ENCODE measurements around the gene KLHL3.

KLHL3 gene

GRCh38 chr5:137718611-137719010 is 17.3 kb downstream of the KLHL3 start:
- Histone ChIP-seq H3K27ac (ENCODE audit: low read length) (no peak overlapping the region), H3K4me3 (ENCODE audit: low read length) (no peak overlapping the region), H3K4me1 (ENCODE audit: control insufficient read depth, low read depth, low read length) (no peaks in the 10 kb centered on the region), H3K9ac (ENCODE audit: low read length) (no peak overlapping the region), H3K36me3 (ENCODE audit: control insufficient read depth, low read depth, low read length) (no peaks in the 10 kb centered on the region), H3K27me3 (ENCODE audit: control insufficient read depth, insufficient read depth, low read length) (no peaks in the 10 kb centered on the region), H3K9me3 (ENCODE audit: control insufficient read depth, low read depth, low read length) (no peaks in the 10 kb centered on the region)

- H3K27ac ChIP-seq (ENCODE audit: low read length), result no peak overlapping the region
- H3K9me3 ChIP-seq (ENCODE audit: control insufficient read depth, low read depth, low read length), result peaks cover 7% of the 10 kb centered on the region
- H3K27me3 ChIP-seq (ENCODE audit: control insufficient read depth, insufficient read depth, low read length), result no peaks in the 10 kb centered on the region
- no peak overlapping the region for H3K4me3 ChIP-seq (ENCODE audit: low read length)
- H3K36me3 ChIP-seq (ENCODE audit: control insufficient read depth, low read depth, low read length), result no peaks in the 10 kb centered on the region
- H3K4me1 ChIP-seq (ENCODE audit: control insufficient read depth, low read depth, low read length), result no peaks in the 10 kb centered on the region
- H3K9ac ChIP-seq (ENCODE audit: low read length), result no peak overlapping the region
Measured at GRCh38 chr5:137716337-137716736, 19.6 kb downstream of the KLHL3 start.

- Histone ChIP-seq H3K27me3 (ENCODE audit: control insufficient read depth, insufficient read depth, low read length) (no peaks in the 10 kb centered on the region), H3K36me3 (ENCODE audit: control insufficient read depth, low read depth, low read length) (no peaks in the 10 kb centered on the region), H3K27ac (ENCODE audit: low read length) (no peak overlapping the region), H3K9ac (ENCODE audit: low read length) (no peak overlapping the region), H3K9me3 (ENCODE audit: control insufficient read depth, low read depth, low read length) (peaks cover 7% of the 10 kb centered on the region), H3K4me1 (ENCODE audit: control insufficient read depth, low read depth, low read length) (no peaks in the 10 kb centered on the region), H3K4me3 (ENCODE audit: low read length) (no peak overlapping the region)
Measured at GRCh38 chr5:137715456-137715855, 20.4 kb downstream of the KLHL3 start.

- Histone ChIP-seq H3K36me3 (ENCODE audit: control insufficient read depth, low read depth, low read length) (no peaks in the 10 kb centered on the region), H3K9me3 (ENCODE audit: control insufficient read depth, low read depth, low read length) (peaks cover 7% of the 10 kb centered on the region), H3K4me1 (ENCODE audit: control insufficient read depth, low read depth, low read length) (no peaks in the 10 kb centered on the region), H3K27ac (ENCODE audit: low read length) (no peak overlapping the region), H3K27me3 (ENCODE audit: control insufficient read depth, insufficient read depth, low read length) (no peaks in the 10 kb centered on the region), H3K4me3 (ENCODE audit: low read length) (no peak overlapping the region), H3K9ac (ENCODE audit: low read length) (no peak overlapping the region)
Measured at GRCh38 chr5:137714946-137715345, 20.9 kb downstream of the KLHL3 start.

GRCh38 chr5:137714494-137714893 is 21.4 kb downstream of the KLHL3 start:
- peaks cover 7% of the 10 kb centered on the region for H3K9me3 ChIP-seq (ENCODE audit: control insufficient read depth, low read depth, low read length)
- H3K9ac ChIP-seq (ENCODE audit: low read length), result no peak overlapping the region
- H3K27ac ChIP-seq (ENCODE audit: low read length), result no peak overlapping the region
- H3K36me3 ChIP-seq (ENCODE audit: control insufficient read depth, low read depth, low read length), result no peaks in the 10 kb centered on the region
- no peak overlapping the region for H3K4me3 ChIP-seq (ENCODE audit: low read length)
- no peaks in the 10 kb centered on the region for H3K27me3 ChIP-seq (ENCODE audit: control insufficient read depth, insufficient read depth, low read length)
- no peaks in the 10 kb centered on the region for H3K4me1 ChIP-seq (ENCODE audit: control insufficient read depth, low read depth, low read length)

GRCh38 chr5:137712139-137712667 is 23.7 kb downstream of the KLHL3 start:
- Histone ChIP-seq H3K27me3 (ENCODE audit: control insufficient read depth, insufficient read depth, low read length) (no peaks in the 10 kb centered on the region), H3K4me1 (ENCODE audit: control insufficient read depth, low read depth, low read length) (no peaks in the 10 kb centered on the region), H3K36me3 (ENCODE audit: control insufficient read depth, low read depth, low read length) (no peaks in the 10 kb centered on the region), H3K27ac (ENCODE audit: low read length) (no peak overlapping the region), H3K9ac (ENCODE audit: low read length) (no peak overlapping the region), H3K9me3 (ENCODE audit: control insufficient read depth, low read depth, low read length) (peaks cover 7% of the 10 kb centered on the region), H3K4me3 (ENCODE audit: low read length) (no peak overlapping the region)

- Histone ChIP-seq H3K27ac (ENCODE audit: low read length) (no peak overlapping the region), H3K9ac (ENCODE audit: low read length) (no peak overlapping the region), H3K9me3 (ENCODE audit: control insufficient read depth, low read depth, low read length) (peaks cover 7% of the 10 kb centered on the region), H3K4me1 (ENCODE audit: control insufficient read depth, low read depth, low read length) (no peaks in the 10 kb centered on the region), H3K36me3 (ENCODE audit: control insufficient read depth, low read depth, low read length) (no peaks in the 10 kb centered on the region), H3K4me3 (ENCODE audit: low read length) (no peak overlapping the region), H3K27me3 (ENCODE audit: control insufficient read depth, insufficient read depth, low read length) (no peaks in the 10 kb centered on the region)
Measured at GRCh38 chr5:137710086-137710485, 25.8 kb downstream of the KLHL3 start.

- no peak overlapping the region for H3K4me3 ChIP-seq (ENCODE audit: low read length)
- peaks cover 7% of the 10 kb centered on the region for H3K9me3 ChIP-seq (ENCODE audit: control insufficient read depth, low read depth, low read length)
- no peaks in the 10 kb centered on the region for H3K4me1 ChIP-seq (ENCODE audit: control insufficient read depth, low read depth, low read length)
- H3K27me3 ChIP-seq (ENCODE audit: control insufficient read depth, insufficient read depth, low read length), result no peaks in the 10 kb centered on the region
- H3K9ac ChIP-seq (ENCODE audit: low read length), result no peak overlapping the region
- no peak overlapping the region for H3K27ac ChIP-seq (ENCODE audit: low read length)
- no peaks in the 10 kb centered on the region for H3K36me3 ChIP-seq (ENCODE audit: control insufficient read depth, low read depth, low read length)
Measured at GRCh38 chr5:137708796-137709559, 26.9 kb downstream of the KLHL3 start.

- no peak overlapping the region for H3K27ac ChIP-seq (ENCODE audit: low read length)
- no peaks in the 10 kb centered on the region for H3K36me3 ChIP-seq (ENCODE audit: control insufficient read depth, low read depth, low read length)
- H3K9me3 ChIP-seq (ENCODE audit: control insufficient read depth, low read depth, low read length), result peaks cover 2% of the 10 kb centered on the region
- no peak overlapping the region for H3K9ac ChIP-seq (ENCODE audit: low read length)
- H3K27me3 ChIP-seq (ENCODE audit: control insufficient read depth, insufficient read depth, low read length), result no peaks in the 10 kb centered on the region
- H3K4me3 ChIP-seq (ENCODE audit: low read length), result no peak overlapping the region
- no peaks in the 10 kb centered on the region for H3K4me1 ChIP-seq (ENCODE audit: control insufficient read depth, low read depth, low read length)
Measured at GRCh38 chr5:137708062-137708461, 27.8 kb downstream of the KLHL3 start.

- H3K9ac ChIP-seq (ENCODE audit: low read length), result no peak overlapping the region
- H3K36me3 ChIP-seq (ENCODE audit: control insufficient read depth, low read depth, low read length), result no peaks in the 10 kb centered on the region
Measured at GRCh38 chr5:137706841-137707240, 29.0 kb downstream of the KLHL3 start.

GRCh38 chr5:137705106-137705505 is 30.8 kb downstream of the KLHL3 start:
- H3K4me1 ChIP-seq (ENCODE audit: control insufficient read depth, low read depth, low read length), result no peaks in the 10 kb centered on the region
- no peak overlapping the region for H3K27ac ChIP-seq (ENCODE audit: low read length)
- no peaks in the 10 kb centered on the region for H3K27me3 ChIP-seq (ENCODE audit: control insufficient read depth, insufficient read depth, low read length)
- no peaks in the 10 kb centered on the region for H3K36me3 ChIP-seq (ENCODE audit: control insufficient read depth, low read depth, low read length)
- H3K9me3 ChIP-seq (ENCODE audit: control insufficient read depth, low read depth, low read length), result no peaks in the 10 kb centered on the region
- H3K4me3 ChIP-seq (ENCODE audit: low read length), result no peak overlapping the region
- no peak overlapping the region for H3K9ac ChIP-seq (ENCODE audit: low read length)

More at GRCh38 chr5:137706841-137707240, 29.0 kb downstream of the KLHL3 start:
- Histone ChIP-seq H3K9me3 (ENCODE audit: control insufficient read depth, low read depth, low read length) (no peaks in the 10 kb centered on the region), H3K27ac (ENCODE audit: low read length) (no peak overlapping the region), H3K4me1 (ENCODE audit: control insufficient read depth, low read depth, low read length) (no peaks in the 10 kb centered on the region), H3K27me3 (ENCODE audit: control insufficient read depth, insufficient read depth, low read length) (no peaks in the 10 kb centered on the region), H3K4me3 (ENCODE audit: low read length) (no peak overlapping the region)

- Histone ChIP-seq H3K36me3 (ENCODE audit: control insufficient read depth, low read depth, low read length) (no peaks in the 10 kb centered on the region), H3K4me1 (ENCODE audit: control insufficient read depth, low read depth, low read length) (no peaks in the 10 kb centered on the region), H3K9ac (ENCODE audit: low read length) (no peak overlapping the region), H3K4me3 (ENCODE audit: low read length) (no peak overlapping the region), H3K27me3 (ENCODE audit: control insufficient read depth, insufficient read depth, low read length) (no peaks in the 10 kb centered on the region), H3K9me3 (ENCODE audit: control insufficient read depth, low read depth, low read length) (no peaks in the 10 kb centered on the region), H3K27ac (ENCODE audit: low read length) (no peak overlapping the region)
Measured at GRCh38 chr5:137703565-137703964, 32.3 kb downstream of the KLHL3 start.

All from iPS-18a (cell line).